Liver (tissue), 9 donors: ENCODE data around the gene KRTAP16-1. TPM values are rescaled to one million over a fixed set of nuclear protein-coding genes. Genes with fewer than 3 reads are reported as not detected.

Experiments used
- DNase-seq: peaks from one replicate; pipeline ENCODE4 v3.0.0-alpha.2; 2017; ENCODE audit warnings: low spot score
- H3K27ac ChIP-seq, 2 donors: one replicate each; pipeline ENCODE4 v1.7.0; 2013; ENCODE audit warnings: inconsistent platforms in 2 of 2, low read length in 2 of 2, control low read depth in 1 of 2, low read depth in 1 of 2, mild to moderate bottlenecking in 1 of 2
- H3K27me3 ChIP-seq, 4 donors: one replicate each; pipeline versions ENCODE4 v1.6.1 to v1.7.0; 2013; ENCODE audit warnings: low read length in 3 of 4, inconsistent platforms in 1 of 4, mild to moderate bottlenecking in 1 of 4, moderate library complexity in 1 of 4; ENCODE audit not compliant: control insufficient read depth in 4 of 4, insufficient read depth in 4 of 4
- H3K36me3 ChIP-seq, 4 donors: one replicate each; pipeline versions ENCODE4 v1.6.1 to v1.7.0; 2013; ENCODE audit warnings: low read length in 3 of 4, mild to moderate bottlenecking in 3 of 4, low read depth in 1 of 4, moderate library complexity in 1 of 4; ENCODE audit not compliant: control insufficient read depth in 4 of 4, insufficient read depth in 3 of 4
- H3K4me1 ChIP-seq, 4 donors: one replicate each; pipeline versions ENCODE4 v1.6.1 to v1.7.0; 2013; ENCODE audit warnings: low read length in 3 of 4, mild to moderate bottlenecking in 3 of 4, moderate library complexity in 1 of 4; ENCODE audit not compliant: control insufficient read depth in 4 of 4, insufficient read depth in 4 of 4
- H3K4me3 ChIP-seq, 3 donors: one replicate each; pipeline versions ENCODE4 v1.6.1 to v1.7.0; 2013; ENCODE audit warnings: low read length in 3 of 3, control low read depth in 1 of 3, low read depth in 1 of 3, mild to moderate bottlenecking in 1 of 3
- H3K9ac ChIP-seq, 2 donors: one replicate each; pipeline ENCODE4 v1.7.0; 2013; ENCODE audit warnings: low read length in 2 of 2, mild to moderate bottlenecking in 2 of 2, moderate library complexity in 2 of 2, control low read depth in 1 of 2, low read depth in 1 of 2
- H3K9me3 ChIP-seq, 4 donors: one replicate each; pipeline versions ENCODE4 v1.6.1 to v1.7.0; 2013; ENCODE audit warnings: low read length in 3 of 4; ENCODE audit not compliant: control insufficient read depth in 4 of 4
- ATF3 ChIP-seq: IDR thresholded peaks from 2 replicates; pipeline ENCODE4 v1.6.1; 2016; ENCODE audit warnings: antibody characterized with exemption
- CTCF ChIP-seq: fragments of 150-350 bp; IDR thresholded peaks from 2 replicates; pipeline ENCODE4 v1.5.1; 2017; ENCODE audit warnings: improper control_type of control experiment, low read depth, low read length; ENCODE audit not compliant: missing input control
- EGR1 ChIP-seq, 2 donors: IDR thresholded peaks; 2 replicates each; pipeline ENCODE4 v1.6.1; 2016 to 2018; ENCODE audit warnings: antibody characterized with exemption in 2 of 2, low read depth in 2 of 2
- FOXA1 ChIP-seq: IDR thresholded peaks from 2 replicates; pipeline ENCODE4 v1.6.1; 2016; ENCODE audit warnings: antibody characterized with exemption
- FOXA2 ChIP-seq: IDR thresholded peaks from 2 replicates; pipeline ENCODE4 v1.6.1; 2016; ENCODE audit warnings: antibody characterized with exemption
- GABPA ChIP-seq, 2 donors: IDR thresholded peaks in 1 of 2; conservative IDR thresholded peaks in 1 of 2; 2 replicates each; pipeline ENCODE4 v1.6.1; 2016; ENCODE audit warnings: antibody characterized with exemption in 2 of 2, mild to moderate bottlenecking in 1 of 2, moderate library complexity in 1 of 2
- HNF4A ChIP-seq, 2 donors: conservative IDR thresholded peaks; 2 replicates each; pipeline ENCODE4 v1.6.1; 2016; ENCODE audit warnings: antibody characterized with exemption in 2 of 2, mild to moderate bottlenecking in 2 of 2
- HNF4G ChIP-seq: IDR thresholded peaks from 2 replicates; pipeline ENCODE4 v1.6.1; 2016; ENCODE audit warnings: antibody characterized with exemption
- JUND ChIP-seq, 2 donors: IDR thresholded peaks; 2 replicates each; pipeline ENCODE4 v1.6.1; 2016; ENCODE audit warnings: antibody characterized with exemption in 2 of 2
- NR2F2 ChIP-seq: IDR thresholded peaks from 2 replicates; pipeline ENCODE4 v1.6.1; 2016; ENCODE audit warnings: antibody characterized with exemption
- RAD21 ChIP-seq, 2 donors: IDR thresholded peaks; 2 replicates each; pipeline ENCODE4 v1.6.1; 2016; ENCODE audit warnings: antibody characterized with exemption in 2 of 2, mild to moderate bottlenecking in 2 of 2
- RXRA ChIP-seq, 2 donors: IDR thresholded peaks; 2 replicates each; pipeline ENCODE4 v1.6.1; 2017 to 2018; ENCODE audit warnings: antibody characterized with exemption in 2 of 2, mild to moderate bottlenecking in 1 of 2
- SP1 ChIP-seq: IDR thresholded peaks from 2 replicates; pipeline ENCODE4 v1.6.1; 2018; ENCODE audit warnings: antibody characterized with exemption, mild to moderate bottlenecking
- TAF1 ChIP-seq: conservative IDR thresholded peaks from 2 replicates; pipeline ENCODE4 v1.6.1; 2016; ENCODE audit warnings: antibody characterized with exemption, mild to moderate bottlenecking
- YY1 ChIP-seq: IDR thresholded peaks from 2 replicates; pipeline ENCODE4 v1.6.1; 2016; ENCODE audit warnings: antibody characterized with exemption, mild to moderate bottlenecking
- ZBTB33 ChIP-seq: IDR thresholded peaks from 2 replicates; pipeline ENCODE4 v1.6.1; 2016; ENCODE audit warnings: antibody characterized with exemption
- WGBS: extraction: QIAGEN DNeasy Blood & Tissue Kit; methylation state at CpG from one replicate; pipeline ENCODE4 v1.1.7; 2013; 5-methylcytosine and 5-hydroxymethylcytosine counted together
- polyA plus RNA-seq, 2 donors: library from polyadenylated mRNA; stranded (reverse) in 1 of 2; unstranded in 1 of 2; fragments of 200-250 nt in 1 of 2; fragments of >200 nt in 1 of 2; fragmentation: Nextera tagmentation in 1 of 2; extraction: Ambion mirVana in 1 of 2; gene quantifications; one replicate each; pipeline versions ENCODE4 v1.2.1 to v1.2.3, GENCODE V29; 2013 to 2015
- total RNA-seq, 2 donors: library from RNA; depleted of rRNA; stranded (reverse); fragments of >200 nt; gene quantifications; one replicate each; pipeline ENCODE4 v1.2.3, GENCODE V29; 2014
- TF ChIP-seq, protein P1 (sequence below): IDR thresholded peaks from 2 replicates; pipeline ENCODE4 v1.6.1; 2016; ENCODE audit warnings: antibody characterized with exemption
- TF ChIP-seq, protein P2 (sequence below): IDR thresholded peaks from 2 replicates; pipeline ENCODE4 v1.6.1; 2016; ENCODE audit warnings: antibody characterized with exemption, mild to moderate bottlenecking
- donor health status: healthy.
- donor health status: healthy.
- donor health status: healthy.
- donor health status: healthy.
- donor health status: healthy.

KRTAP16-1 gene
- total and polyA plus RNA-seq, 4 donors, result not detected

DNA sequence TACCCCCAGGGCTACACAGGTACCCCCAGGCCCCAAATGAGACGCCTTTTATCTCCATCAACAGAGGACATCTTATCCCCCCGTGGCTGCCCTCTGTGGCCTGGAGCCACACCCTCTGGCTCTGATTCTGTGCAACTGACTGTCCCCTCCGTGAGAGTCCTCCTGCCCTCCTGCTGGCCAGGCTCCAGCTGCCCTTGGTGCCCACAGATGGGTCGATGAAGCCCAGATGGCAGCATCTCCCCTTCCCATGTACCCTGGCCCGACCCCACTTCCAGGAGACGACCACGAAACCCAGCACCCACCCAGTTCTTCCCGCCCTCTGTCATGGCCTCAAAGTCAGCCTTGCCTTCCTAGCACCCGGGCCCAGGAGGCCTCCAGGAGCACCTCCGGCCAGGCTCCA lies 16.0 kb upstream of the KRTAP16-1 start:
- no peaks in the 10 kb centered on the region for H3K36me3 ChIP-seq
- TF ChIP-seq ATF3 (no peak), RAD21 (IDR thresholded peaks at IDR 0.05) (no peak), JUND (IDR thresholded peaks at IDR 0.05) (no peak), FOXA2 (no peak), FOXA1 (no peak), CTCF (no peak), HNF4G (no peak), RXRA (IDR thresholded peaks at IDR 0.05) (no peak), HNF4A (conservative IDR thresholded peaks at IDR 0.05) (no peak), SP1 (no peak), YY1 (no peak), NR2F2 (no peak), ZBTB33 (no peak), GABPA (IDR thresholded peaks at IDR 0.05 in 1 of 2, conservative IDR thresholded peaks at IDR 0.05 in 1 of 2) (no peak), EGR1 (IDR thresholded peaks at IDR 0.05; ENCODE audit: low read depth in 2 of 2) (no peak), TAF1 (no peak)
- TF ChIP-seq, protein P1, sequence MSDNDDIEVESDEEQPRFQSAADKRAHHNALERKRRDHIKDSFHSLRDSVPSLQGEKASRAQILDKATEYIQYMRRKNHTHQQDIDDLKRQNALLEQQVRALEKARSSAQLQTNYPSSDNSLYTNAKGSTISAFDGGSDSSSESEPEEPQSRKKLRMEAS, result no peak
- TF ChIP-seq, protein P2, sequence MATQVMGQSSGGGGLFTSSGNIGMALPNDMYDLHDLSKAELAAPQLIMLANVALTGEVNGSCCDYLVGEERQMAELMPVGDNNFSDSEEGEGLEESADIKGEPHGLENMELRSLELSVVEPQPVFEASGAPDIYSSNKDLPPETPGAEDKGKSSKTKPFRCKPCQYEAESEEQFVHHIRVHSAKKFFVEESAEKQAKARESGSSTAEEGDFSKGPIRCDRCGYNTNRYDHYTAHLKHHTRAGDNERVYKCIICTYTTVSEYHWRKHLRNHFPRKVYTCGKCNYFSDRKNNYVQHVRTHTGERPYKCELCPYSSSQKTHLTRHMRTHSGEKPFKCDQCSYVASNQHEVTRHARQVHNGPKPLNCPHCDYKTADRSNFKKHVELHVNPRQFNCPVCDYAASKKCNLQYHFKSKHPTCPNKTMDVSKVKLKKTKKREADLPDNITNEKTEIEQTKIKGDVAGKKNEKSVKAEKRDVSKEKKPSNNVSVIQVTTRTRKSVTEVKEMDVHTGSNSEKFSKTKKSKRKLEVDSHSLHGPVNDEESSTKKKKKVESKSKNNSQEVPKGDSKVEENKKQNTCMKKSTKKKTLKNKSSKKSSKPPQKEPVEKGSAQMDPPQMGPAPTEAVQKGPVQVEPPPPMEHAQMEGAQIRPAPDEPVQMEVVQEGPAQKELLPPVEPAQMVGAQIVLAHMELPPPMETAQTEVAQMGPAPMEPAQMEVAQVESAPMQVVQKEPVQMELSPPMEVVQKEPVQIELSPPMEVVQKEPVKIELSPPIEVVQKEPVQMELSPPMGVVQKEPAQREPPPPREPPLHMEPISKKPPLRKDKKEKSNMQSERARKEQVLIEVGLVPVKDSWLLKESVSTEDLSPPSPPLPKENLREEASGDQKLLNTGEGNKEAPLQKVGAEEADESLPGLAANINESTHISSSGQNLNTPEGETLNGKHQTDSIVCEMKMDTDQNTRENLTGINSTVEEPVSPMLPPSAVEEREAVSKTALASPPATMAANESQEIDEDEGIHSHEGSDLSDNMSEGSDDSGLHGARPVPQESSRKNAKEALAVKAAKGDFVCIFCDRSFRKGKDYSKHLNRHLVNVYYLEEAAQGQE, result no peak
- H3K9me3 ChIP-seq, result no peaks in the 10 kb centered on the region
- no peak overlapping the region for H3K4me3 ChIP-seq
- H3K4me1 ChIP-seq, result no peaks in the 10 kb centered on the region
- 74% methylated on average over 10 of the region's 10 CpGs for WGBS
- no peaks in the 10 kb centered on the region for H3K27me3 ChIP-seq
- DNase-seq, result no peak
- no peak overlapping the region for H3K9ac ChIP-seq
- H3K27ac ChIP-seq, result no peak overlapping the region
